H7 (cell line): ENCODE data around the gene TMEM225B. TPM values are rescaled to one million over a fixed set of nuclear protein-coding genes. Genes with fewer than 3 reads are reported as not detected.
"Not testable (repeated sequence)": the region's sequence is repeated elsewhere in the genome, so short reads cannot be mapped to it uniquely, and the experiment has no call there.

ENCODE experiments used
- DNase-seq: peaks from one replicate; pipeline ENCODE4 v3.0.0; 2012
- H3K27me3 ChIP-seq: 2 replicates; pipeline ENCODE4 v1.6.0; 2011; ENCODE audit warnings: mild to moderate bottlenecking, low read length; ENCODE audit not compliant: control insufficient read depth, insufficient read depth
- H3K36me3 ChIP-seq: replicated peaks from 2 replicates; pipeline ENCODE4 v1.5.1; 2011; ENCODE audit warnings: low read length; ENCODE audit not compliant: control insufficient read depth, insufficient read depth
- H3K4me3 ChIP-seq: 2 replicates; pipeline ENCODE4 v1.5.1; 2011; ENCODE audit warnings: low read depth, mild to moderate bottlenecking, control low read depth, low read length, moderate library complexity; ENCODE audit not compliant: insufficient read depth
- total RNA-seq: library from RNA; depleted of rRNA; stranded (reverse); fragments of >200 nt; shearing (Covaris generic); gene quantifications from 2 replicates; pipeline ENCODE4 v1.2.3, GENCODE V29; 2014; rRNA removed

The TMEM225B gene
- total RNA-seq, 1 experiment from 2014 or later: 0.52 TPM

- Histone ChIP-seq H3K4me3 (no peak overlapping the region), H3K27me3 (no peaks in the 10 kb centered on the region), H3K36me3 (no peaks in the 10 kb centered on the region)
- no peak for DNase-seq
These were observed 46.4 kb downstream of the TMEM225B start for GRCh38 chr7:99644431-99644830.

GRCh38 chr7:99645590-99645989 lies 47.5 kb downstream of the TMEM225B start:
- Histone ChIP-seq H3K36me3 (no peaks in the 10 kb centered on the region), H3K4me3 (no peak overlapping the region), H3K27me3 (no peaks in the 10 kb centered on the region)
- DNase-seq: no peak

GRCh38 chr7:99648843-99649242 lies 50.8 kb downstream of the TMEM225B start:
- Histone ChIP-seq H3K27me3 (no peaks in the 10 kb centered on the region), H3K4me3 (no peak overlapping the region), H3K36me3 (no peaks in the 10 kb centered on the region)
- DNase-seq: no peak

- DNase-seq: no peak
- Histone ChIP-seq H3K36me3 (no peaks in the 10 kb centered on the region), H3K27me3 (no peaks in the 10 kb centered on the region), H3K4me3 (no peak overlapping the region)
These were observed 53.2 kb downstream of the TMEM225B start for GRCh38 chr7:99651290-99651689.

- DNase-seq: no peak
- Histone ChIP-seq H3K27me3 (no peaks in the 10 kb centered on the region), H3K36me3 (no peaks in the 10 kb centered on the region), H3K4me3 (no peak overlapping the region)
These were observed 54.6 kb downstream of the TMEM225B start for GRCh38 chr7:99652671-99653070.

GRCh38 chr7:99653269-99653668 lies 55.2 kb downstream of the TMEM225B start:
- H3K36me3 ChIP-seq, H3K4me3 ChIP-seq, H3K27me3 ChIP-seq, DNase-seq: not testable (repeated sequence)

- no peak for DNase-seq
- H3K36me3 ChIP-seq: no peaks in the 10 kb centered on the region
These were observed 55.7 kb downstream of the TMEM225B start for GRCh38 chr7:99653754-99654153.

GRCh38 chr7:99654626-99655025 lies 56.6 kb downstream of the TMEM225B start:
- H3K27me3 ChIP-seq, H3K36me3 ChIP-seq, DNase-seq, H3K4me3 ChIP-seq: not testable (repeated sequence)

More at GRCh38 chr7:99653754-99654153, 55.7 kb downstream of the TMEM225B start:
- no peak overlapping the region for H3K4me3 ChIP-seq
- H3K27me3 ChIP-seq: no peaks in the 10 kb centered on the region

GRCh38 chr7:99657879-99658278 lies 59.8 kb downstream of the TMEM225B start:
- not testable (repeated sequence) for H3K27me3 ChIP-seq, H3K36me3 ChIP-seq, DNase-seq, H3K4me3 ChIP-seq

Other genes starting within 250 kb of the TMEM225B start
- gene ARPC1B, start 223.5 kb upstream of the TMEM225B start, total RNA-seq: 108 and 126 TPM in 2 replicates
- gene PDAP1, start 189.7 kb upstream of the TMEM225B start, total RNA-seq: 62.3 and 66.4 TPM in 2 replicates
- gene BUD31, start 189.3 kb upstream of the TMEM225B start, total RNA-seq: 74.9 and 78.9 TPM in 2 replicates
- gene PTCD1, start 159.5 kb upstream of the TMEM225B start, total RNA-seq: 11.2 and 13.3 TPM in 2 replicates
- gene CPSF4, start 159.3 kb upstream of the TMEM225B start, total RNA-seq: 93.5 and 95.1 TPM in 2 replicates
- 668 and 694 TPM in 2 replicates for gene ATP5MF, start 132.1 kb upstream of the TMEM225B start, total RNA-seq
- 9.9 and 14.9 TPM in 2 replicates for gene ZNF789, start 125.4 kb upstream of the TMEM225B start, total RNA-seq
- 18.4 and 20.1 TPM in 2 replicates for gene ZNF394, start 98.0 kb upstream of the TMEM225B start, total RNA-seq
- 20.0 and 28.7 TPM in 2 replicates for gene ZKSCAN5, start 93.6 kb upstream of the TMEM225B start, total RNA-seq
- 7.2 and 8.1 TPM in 2 replicates for gene FAM200A, start 46.2 kb upstream of the TMEM225B start, total RNA-seq
- 37.6 and 58.6 TPM in 2 replicates for gene ZNF655, start 39.6 kb upstream of the TMEM225B start, total RNA-seq
- gene ZSCAN25, start 18.7 kb downstream of the TMEM225B start, total RNA-seq: 12.5 and 13.2 TPM in 2 replicates
- 0.31 TPM in 1 of 2 replicates, not detected in the other for gene CYP3A5, start 81.7 kb downstream of the TMEM225B start, total RNA-seq
- gene CYP3A7, start 136.9 kb downstream of the TMEM225B start, total RNA-seq: not detected in 2 replicates
- not detected in 2 replicates for gene CYP3A4, start 185.9 kb downstream of the TMEM225B start, total RNA-seq
- 0.48 TPM in 1 of 2 replicates, not detected in the other for gene CYP3A43, start 229.7 kb downstream of the TMEM225B start, total RNA-seq